ENCODE measurements around the gene BRDT.

BRDT gene

DNA sequence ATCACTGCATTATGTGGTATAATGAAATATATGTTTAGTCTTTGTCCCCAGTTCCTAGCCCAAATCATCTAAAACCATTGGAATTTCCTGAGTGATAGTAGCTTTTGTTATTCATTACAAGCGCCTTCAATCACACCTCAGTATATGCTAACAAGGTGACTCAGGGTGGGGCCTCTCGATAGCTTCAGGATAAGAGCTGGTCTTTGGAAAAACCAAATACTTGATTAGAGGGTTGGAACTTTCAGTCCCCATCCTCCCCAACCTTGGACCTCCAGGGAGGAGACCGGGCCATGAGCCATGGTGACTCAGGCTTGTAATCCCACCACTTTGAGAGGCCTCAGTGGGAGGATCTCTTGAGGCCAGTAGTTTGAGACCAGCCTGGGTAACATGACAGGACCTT is 5.1 kb upstream of the BRDT start:
- H3K4me3 ChIP-seq (replicated peaks; ENCODE audit: low read depth, low read length): no peak overlapping the region
- peak; percentile 5 for DNase-seq (ENCODE audit: low read depth)
- TF ChIP-seq, protein P1, sequence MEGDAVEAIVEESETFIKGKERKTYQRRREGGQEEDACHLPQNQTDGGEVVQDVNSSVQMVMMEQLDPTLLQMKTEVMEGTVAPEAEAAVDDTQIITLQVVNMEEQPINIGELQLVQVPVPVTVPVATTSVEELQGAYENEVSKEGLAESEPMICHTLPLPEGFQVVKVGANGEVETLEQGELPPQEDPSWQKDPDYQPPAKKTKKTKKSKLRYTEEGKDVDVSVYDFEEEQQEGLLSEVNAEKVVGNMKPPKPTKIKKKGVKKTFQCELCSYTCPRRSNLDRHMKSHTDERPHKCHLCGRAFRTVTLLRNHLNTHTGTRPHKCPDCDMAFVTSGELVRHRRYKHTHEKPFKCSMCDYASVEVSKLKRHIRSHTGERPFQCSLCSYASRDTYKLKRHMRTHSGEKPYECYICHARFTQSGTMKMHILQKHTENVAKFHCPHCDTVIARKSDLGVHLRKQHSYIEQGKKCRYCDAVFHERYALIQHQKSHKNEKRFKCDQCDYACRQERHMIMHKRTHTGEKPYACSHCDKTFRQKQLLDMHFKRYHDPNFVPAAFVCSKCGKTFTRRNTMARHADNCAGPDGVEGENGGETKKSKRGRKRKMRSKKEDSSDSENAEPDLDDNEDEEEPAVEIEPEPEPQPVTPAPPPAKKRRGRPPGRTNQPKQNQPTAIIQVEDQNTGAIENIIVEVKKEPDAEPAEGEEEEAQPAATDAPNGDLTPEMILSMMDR (IDR thresholded peaks at IDR 0.05; ENCODE audit: low read length, missing control alignments): no peak

DNA sequence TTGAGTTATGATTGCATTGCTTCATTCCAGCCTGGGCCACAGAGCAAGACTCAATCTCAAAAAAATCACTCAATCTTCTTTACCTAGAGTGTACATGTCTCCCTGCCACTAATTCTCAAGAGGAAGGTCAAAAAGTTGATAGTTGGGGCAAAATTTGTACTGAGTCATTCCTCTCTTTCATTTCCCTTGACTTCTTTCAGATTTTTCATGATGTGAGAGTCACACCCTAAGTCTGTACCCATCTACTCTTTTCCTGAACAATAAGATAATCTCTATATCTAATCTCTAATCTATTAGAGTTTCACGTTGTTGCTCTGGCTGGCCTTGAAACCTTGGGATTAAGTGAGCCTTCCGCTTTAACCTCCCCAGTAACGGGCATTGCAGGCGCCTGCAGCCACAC is 1.1 kb upstream of the BRDT start:
- no peak for DNase-seq (ENCODE audit: low read depth)
- TF ChIP-seq, protein P1 (IDR thresholded peaks at IDR 0.05; ENCODE audit: low read length, missing control alignments): no peak
- no peak overlapping the region for H3K4me3 ChIP-seq (replicated peaks; ENCODE audit: low read depth, low read length)

DNA sequence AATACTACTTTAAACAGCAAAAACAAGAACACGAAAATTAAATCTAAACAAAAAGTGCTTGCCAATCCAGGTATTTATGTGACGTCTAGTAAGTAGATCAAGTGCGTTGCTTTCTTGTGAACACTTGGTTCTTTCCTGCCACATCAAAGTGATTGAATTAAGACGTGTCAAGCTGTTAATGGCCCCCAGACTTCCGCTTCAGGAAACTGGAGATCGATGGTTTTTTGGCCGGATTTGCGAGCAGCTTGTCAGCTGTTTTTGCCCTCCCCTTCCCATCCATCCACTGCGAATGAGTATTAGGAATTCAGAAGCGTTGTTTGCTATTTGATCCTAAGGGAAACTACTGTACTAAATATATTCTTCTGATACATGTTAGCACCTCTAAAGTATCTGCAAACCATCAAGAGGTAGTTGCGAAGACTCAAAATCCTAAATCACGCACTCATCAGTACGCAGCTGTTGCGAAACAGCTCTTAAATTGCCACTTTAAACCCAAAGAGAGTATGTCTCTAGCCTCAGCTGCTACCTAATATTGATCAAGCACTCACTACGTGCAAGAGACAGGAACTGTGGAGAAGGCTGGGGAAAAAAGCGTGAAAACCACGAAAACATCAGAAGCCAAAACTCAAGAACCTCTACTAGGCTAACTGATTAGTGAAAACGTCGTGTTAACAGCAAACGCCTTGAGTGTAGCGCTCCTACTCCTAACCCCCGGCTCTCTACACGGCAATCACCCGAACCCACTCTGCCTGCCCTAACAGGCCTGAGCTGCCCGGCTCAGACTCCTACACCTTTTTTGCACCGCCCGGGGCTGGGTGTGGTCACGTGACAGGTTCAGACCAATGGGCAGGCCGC is 473 bp upstream of the BRDT start:
- TF ChIP-seq, protein P1 (IDR thresholded peaks at IDR 0.05; ENCODE audit: low read length, missing control alignments): no peak
- H3K4me3 ChIP-seq (replicated peaks; ENCODE audit: low read depth, low read length): no peak overlapping the region
- no peak for DNase-seq (ENCODE audit: low read depth)

DNA sequence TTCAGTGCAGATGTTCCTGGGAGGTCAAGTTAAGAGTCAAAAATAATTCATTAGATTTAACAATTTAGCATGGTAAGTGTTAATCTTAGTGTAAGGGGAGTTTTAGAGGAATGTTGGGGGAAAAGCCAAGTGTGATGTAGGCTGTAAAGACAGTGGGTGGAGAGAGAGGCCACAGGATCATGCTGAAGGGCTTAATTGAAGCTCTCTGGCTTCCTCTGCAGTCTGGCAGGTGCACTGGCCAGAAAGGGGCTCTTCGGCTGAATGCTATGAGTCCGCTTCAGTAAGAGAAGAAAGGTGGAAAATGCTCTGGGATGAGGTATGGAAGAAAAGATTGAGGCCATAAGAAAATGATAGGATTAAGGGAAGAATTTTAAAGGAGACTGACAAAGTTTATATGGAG is 3.0 kb downstream of the BRDT start:
- no peak for DNase-seq (ENCODE audit: low read depth)
- no peak overlapping the region for H3K4me3 ChIP-seq (replicated peaks; ENCODE audit: low read depth, low read length)

DNA sequence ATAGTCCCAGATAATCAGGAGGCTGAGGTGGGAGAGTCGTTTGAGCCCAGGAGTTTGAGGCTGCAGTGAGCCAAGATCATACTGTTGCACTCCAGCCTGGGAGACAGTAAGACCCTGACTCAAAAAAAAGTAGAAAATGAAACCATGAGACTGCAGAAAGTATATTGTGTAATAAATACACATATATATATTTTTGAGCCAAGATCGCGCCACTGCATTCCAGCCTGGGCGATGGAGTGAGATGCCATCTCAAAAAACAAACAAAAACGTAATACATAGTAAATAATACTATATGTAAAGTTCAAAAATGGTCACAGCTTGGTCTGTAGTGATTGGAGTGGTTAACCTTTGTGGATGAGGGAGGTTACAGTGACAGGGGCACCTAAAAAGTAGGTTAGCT is 9.7 kb downstream of the BRDT start:
- no peak for DNase-seq (ENCODE audit: low read depth)
- no peak overlapping the region for H3K4me3 ChIP-seq (replicated peaks; ENCODE audit: low read depth, low read length)
- TF ChIP-seq, protein P1 (IDR thresholded peaks at IDR 0.05; ENCODE audit: low read length, missing control alignments): no peak

More for the DNA sequence above, 3.0 kb downstream of the BRDT start:
- TF ChIP-seq, protein P1 (IDR thresholded peaks at IDR 0.05; ENCODE audit: low read length, missing control alignments): no peak

DNA sequence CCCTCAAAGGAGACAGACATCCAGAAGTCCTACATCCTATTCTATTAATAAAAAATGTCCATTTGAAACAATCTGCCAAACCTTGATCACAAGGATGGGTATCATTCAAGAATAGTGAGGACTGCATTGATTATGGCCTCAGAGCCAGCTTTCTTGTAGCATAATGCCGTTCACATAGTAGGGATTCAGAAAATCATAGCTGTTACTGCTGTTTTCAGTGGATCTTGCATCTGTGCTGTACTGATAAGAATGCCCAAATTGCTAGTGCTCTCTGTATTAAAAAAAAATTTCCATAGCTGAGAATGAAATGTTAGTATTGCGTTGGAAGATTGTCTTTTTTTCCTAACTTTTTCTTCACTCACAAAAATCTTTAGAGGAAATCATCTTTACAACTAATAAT is 19.1 kb downstream of the BRDT start:
- TF ChIP-seq, protein P1 (IDR thresholded peaks at IDR 0.05; ENCODE audit: low read length, missing control alignments): no peak
- no peak overlapping the region for H3K4me3 ChIP-seq (replicated peaks; ENCODE audit: low read depth, low read length)
- DNase-seq (ENCODE audit: low read depth): no peak

DNA sequence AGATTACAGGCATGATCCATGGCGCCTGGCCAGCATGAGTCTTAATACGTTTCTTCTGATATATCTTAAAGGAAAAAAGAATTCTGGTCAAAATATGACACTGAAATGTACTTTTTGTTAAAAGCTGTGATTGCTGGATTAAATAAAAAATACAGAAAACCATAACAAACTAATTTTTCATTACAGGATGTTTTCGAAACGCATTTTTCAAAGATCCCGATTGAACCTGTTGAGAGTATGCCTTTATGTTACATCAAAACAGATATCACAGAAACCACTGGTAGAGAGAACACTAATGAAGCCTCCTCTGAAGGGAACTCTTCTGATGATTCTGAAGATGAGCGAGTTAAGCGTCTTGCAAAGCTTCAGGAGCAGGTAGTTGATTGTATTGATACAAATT is 30.2 kb downstream of the BRDT start:
- TF ChIP-seq, protein P1 (IDR thresholded peaks at IDR 0.05; ENCODE audit: low read length, missing control alignments): no peak
- no peak for DNase-seq (ENCODE audit: low read depth)
- no peak overlapping the region for H3K4me3 ChIP-seq (replicated peaks; ENCODE audit: low read depth, low read length)

Data from fibroblast of pulmonary artery (primary cell).